Measurements from ENCODE around the gene GRIN3B.
A peak's percentile ranks its signal among the peaks of the same experiment; 100 is the strongest.

Gene GRIN3B

GRCh38 chr19:964761-965694, 35.2 kb upstream of the GRIN3B start:
- no peak for DNase-seq

- DNase-seq = no peak
These were observed 33.6 kb upstream of the GRIN3B start for GRCh38 chr19:966485-967088.

GRCh38 chr19:970695-971094, 29.5 kb upstream of the GRIN3B start:
- no peak for DNase-seq

GRCh38 chr19:971795-972194, 28.4 kb upstream of the GRIN3B start:
- DNase-seq = no peak

DNA sequence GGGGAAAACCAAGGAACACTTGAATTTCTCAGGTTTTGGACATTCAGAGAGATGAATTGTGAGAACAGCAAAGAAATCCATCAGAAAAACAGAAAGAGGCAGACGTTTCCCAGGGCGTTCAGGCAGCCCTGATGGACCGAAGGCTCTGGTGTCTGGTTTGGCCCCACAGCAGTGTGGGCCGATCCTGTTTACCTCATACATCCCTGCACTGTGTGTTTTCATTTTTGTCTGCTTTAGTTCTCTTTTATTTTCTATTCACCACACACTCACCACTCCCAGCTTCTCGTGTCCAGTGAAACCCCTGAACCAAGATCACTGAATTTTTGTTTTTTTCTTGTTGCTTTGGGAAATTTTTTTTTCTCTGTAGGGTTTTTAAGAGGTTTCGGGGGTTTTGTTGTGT, 27.9 kb upstream of the GRIN3B start:
- no peak for DNase-seq

- DNase-seq = no peak
These were observed 26.3 kb upstream of the GRIN3B start for GRCh38 chr19:973726-974563.

GRCh38 chr19:974564-975257, 25.5 kb upstream of the GRIN3B start:
- no peak for DNase-seq

DNA sequence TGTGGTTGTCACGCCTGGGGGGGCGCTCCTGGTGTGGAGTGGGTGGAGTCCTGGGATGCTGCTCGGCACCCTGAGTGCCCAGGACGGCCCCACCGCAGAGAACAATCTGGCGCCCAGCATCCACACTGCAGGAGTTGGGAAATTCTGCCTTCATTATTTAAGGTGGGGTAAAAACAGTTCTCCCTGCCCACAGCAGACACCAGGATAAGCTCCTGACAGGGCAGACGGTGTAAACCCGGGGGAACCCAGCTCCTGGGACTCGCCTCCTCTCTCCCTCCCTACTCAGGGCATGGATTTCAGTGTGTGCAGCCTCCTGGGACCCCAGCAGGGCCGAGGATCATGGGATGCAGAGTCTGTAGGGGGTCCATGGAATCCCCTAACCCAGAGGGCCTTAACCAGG, 23.7 kb upstream of the GRIN3B start:
- no peak for DNase-seq

DNA sequence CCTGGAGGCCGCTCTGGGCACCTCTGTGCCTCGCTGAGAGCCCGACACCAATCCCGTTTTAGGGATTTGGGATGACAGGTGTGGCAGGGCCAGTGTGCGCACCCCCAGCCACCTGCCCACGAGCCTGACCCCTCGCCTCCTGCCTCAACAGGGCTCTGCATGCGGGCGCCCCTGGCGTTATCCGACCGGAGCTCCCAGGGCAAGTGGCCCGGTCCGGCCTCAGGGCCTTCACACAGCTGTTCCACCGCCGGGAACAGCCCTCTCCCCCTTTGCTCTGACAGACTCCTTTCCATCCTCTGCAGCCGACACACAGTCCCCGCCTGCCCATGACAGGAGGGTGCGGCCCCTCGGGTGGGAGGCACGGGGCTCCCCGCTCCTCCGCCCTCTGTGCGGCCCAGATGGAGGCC, 23.2 kb upstream of the GRIN3B start:
- DNase-seq = no peak

GRCh38 chr19:979318-979741, 20.9 kb upstream of the GRIN3B start:
- DNase-seq = no peak

DNA sequence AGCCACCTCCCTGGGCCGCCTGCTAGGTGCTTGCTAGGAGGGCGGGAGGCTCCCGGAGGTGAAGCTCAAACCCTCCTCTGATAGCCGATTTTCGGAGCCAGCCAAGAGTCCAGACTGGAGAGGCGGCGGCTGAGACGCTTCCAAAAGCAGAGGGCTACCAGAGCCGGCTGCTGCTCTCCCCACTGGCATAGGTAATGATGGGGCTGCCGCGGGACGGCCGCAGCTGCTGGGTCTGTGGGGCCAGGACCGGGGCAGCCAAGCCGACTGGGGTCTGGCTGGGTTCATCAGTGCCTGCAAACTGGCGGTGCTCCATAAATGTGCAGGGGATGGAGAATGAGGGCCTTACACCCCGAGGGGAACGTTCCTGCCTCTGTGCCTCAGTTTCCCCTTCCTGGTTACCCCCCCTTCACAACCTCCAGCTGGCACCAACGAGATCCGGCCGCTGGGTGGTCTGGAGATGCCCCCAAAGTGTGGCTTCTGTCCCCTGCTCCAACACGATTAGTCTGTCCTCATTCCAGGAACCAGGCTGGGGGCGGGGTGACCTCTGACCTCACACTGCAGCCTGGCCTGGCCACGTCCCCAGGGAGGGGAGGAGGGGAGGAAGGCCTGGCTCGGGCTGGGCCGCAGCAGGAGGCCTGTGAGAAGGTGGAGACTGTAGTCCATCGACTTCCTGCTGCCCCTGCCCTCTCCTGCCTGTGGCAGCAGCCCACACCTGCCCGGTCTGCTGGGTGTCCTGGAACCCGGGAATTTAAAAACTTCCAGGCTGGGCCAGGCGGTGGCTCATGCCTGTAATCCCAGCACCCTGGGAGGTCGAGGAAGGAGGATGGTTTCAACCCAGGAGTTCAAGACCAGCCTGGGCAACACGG, 19.9 kb upstream of the GRIN3B start:
- no peak for DNase-seq

DNA sequence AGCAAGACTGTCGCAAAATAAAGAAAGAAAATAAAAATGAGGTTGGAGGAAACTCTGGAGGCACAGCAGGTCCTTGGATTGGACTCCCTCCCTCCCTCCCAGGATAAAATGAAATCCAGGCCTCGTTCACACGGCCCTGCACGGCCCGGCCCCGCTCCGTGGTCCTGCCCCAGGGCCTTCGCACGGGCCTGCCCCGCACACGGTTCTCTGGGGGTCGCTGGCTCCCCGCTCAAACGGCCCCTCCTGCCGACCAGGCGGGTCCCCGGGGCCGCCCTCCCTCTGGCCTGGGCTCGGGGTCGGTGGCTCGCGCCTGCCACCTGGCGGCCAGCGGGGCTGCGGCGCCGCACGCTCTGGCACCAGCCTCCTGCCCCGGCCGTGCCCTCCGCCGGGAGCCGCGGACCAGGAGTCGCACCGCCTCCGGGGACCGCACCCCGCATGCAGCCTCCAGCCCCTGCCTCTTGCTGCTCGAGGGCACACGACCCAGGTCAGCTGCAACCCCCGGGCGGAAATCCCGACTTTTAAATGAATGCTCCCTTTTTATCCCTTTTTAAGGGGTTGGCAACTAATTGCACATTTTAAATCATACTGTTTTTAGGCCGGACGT, 17.6 kb upstream of the GRIN3B start:
- DNase-seq = peak; percentile 5

DNA sequence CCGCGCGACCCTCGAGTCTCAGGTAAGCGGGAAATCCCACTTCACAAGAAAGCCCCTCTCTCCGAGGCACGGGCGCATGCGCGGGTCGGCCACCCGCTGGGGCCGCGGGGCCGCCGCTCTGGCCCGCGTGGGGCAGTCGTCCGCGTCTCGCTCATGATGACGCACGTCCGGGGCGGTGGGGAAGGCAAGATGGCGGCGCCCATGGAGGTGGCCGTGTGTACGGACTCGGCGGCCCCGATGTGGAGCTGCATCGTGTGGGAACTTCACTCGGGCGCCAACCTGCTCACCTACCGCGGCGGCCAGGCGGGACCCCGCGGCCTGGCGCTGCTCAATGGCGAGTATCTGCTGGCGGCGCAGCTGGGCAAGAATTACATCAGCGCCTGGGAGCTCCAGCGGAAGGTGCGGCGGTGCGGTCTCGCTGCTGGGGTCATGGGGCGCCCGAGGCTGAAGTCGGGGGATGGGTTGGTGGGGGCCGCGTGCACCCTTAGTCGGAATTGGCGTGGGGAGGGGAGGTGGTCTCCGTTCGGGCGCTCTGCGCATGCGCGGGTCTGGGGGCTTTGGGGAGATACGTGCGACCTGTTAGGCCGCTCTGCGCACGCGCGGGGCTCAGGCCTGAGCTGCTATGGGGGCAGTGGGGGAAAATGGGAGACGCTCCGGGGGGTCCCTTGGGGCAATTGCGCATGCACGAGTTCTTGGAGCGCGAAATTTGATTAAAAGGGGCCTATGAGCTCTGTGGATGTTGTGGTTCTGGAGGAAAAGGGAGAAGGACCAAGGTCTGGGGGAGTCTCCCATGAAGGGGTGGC, 15.9 kb upstream of the GRIN3B start, which contains the start of gene WDR18:
WDR18 (plus strand) TSS at position 181 of the 803 bp plus-strand sequence; CDS start at position 190, 9 bp downstream.
- peak; percentile 75 for DNase-seq

GRCh38 chr19:986083-986482, 14.1 kb upstream of the GRIN3B start:
- no peak for DNase-seq

GRCh38 chr19:988081-988480, 12.1 kb upstream of the GRIN3B start:
- no peak for DNase-seq

DNA sequence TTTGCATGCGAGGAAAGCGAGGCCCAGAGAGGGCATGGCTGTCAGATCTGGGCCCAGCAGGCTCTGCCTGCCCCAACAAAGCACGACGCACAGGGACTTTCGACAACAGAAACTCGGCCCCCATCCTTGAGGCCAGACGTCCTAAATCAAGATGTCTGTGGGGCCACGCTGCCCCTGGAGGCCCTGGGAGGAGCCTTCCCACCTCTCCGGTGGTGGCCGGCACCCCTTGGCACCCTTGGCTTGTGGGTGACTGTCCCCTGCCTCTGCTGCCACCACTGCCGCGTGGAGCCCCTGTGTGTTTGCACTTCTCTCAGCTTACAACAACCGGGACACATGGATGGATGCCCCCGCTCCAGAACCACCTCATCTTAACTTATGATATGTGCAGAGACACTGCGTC, 11.7 kb upstream of the GRIN3B start:
- DNase-seq = no peak

GRCh38 chr19:989381-990081, 10.7 kb upstream of the GRIN3B start:
- DNase-seq = no peak

DNA sequence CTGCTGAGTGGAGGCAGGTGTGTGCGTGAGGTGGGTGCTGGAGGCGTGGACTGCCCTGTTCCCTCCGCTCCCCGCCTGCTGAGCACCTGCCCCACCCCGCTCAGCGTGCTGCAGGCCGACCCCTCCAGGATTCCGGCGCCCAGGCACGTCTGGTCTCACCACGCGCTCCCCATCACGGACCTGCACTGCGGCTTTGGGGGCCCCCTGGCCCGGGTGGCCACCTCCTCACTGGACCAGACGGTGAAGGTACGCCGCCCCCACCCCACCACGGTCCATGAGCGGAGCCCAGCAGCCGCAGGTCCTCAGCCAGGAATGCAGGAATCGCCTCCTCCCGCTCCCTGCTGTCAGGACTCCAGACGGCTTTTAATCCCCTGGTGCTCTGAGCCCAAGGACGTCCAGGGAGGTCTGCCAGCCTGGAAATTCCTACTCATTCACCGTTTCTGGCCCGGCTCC, 10.1 kb upstream of the GRIN3B start:
- DNase-seq = no peak

- DNase-seq = no peak
These were observed 9.5 kb upstream of the GRIN3B start for GRCh38 chr19:990746-991145.
